Suprapubic skin (tissue), 3 donors: Measurements from ENCODE around the gene ABCC1.

Experiments
- CTCF ChIP-seq, 2 donors: fragments of 200-600 bp in 1 of 2; fragments of 450-650 bp in 1 of 2; sonication (generic) in 1 of 2; IDR thresholded peaks; one replicate each; pipeline ENCODE4 v1.5.1; 2016 to 2019; ENCODE audit warnings: antibody characterized with exemption in 2 of 2, mild to moderate bottlenecking in 1 of 2, moderate library complexity in 1 of 2
- EP300 ChIP-seq: sonication (generic); formaldehyde crosslinking; IDR thresholded peaks from one replicate; pipeline ENCODE4 v1.6.1; 2017; ENCODE audit warnings: antibody characterized with exemption

GRCh38 chr16:16037970-16038369 is 88.6 kb downstream of the ABCC1 start:
- no peak for TF ChIP-seq CTCF (IDR thresholded peaks at IDR 0.05)
- TF ChIP-seq EP300: no peak
